ENCODE measurements around the gene SMAD4. TPM values are rescaled to one million over a fixed set of nuclear protein-coding genes. Genes with fewer than 3 reads are reported as not detected.
A peak's percentile ranks its signal among the peaks of the same experiment; 100 is the strongest.

The SMAD4 gene
- total RNA-seq, 2 experiments from 2014 or later = 79.3 to 89.5 TPM

DNA sequence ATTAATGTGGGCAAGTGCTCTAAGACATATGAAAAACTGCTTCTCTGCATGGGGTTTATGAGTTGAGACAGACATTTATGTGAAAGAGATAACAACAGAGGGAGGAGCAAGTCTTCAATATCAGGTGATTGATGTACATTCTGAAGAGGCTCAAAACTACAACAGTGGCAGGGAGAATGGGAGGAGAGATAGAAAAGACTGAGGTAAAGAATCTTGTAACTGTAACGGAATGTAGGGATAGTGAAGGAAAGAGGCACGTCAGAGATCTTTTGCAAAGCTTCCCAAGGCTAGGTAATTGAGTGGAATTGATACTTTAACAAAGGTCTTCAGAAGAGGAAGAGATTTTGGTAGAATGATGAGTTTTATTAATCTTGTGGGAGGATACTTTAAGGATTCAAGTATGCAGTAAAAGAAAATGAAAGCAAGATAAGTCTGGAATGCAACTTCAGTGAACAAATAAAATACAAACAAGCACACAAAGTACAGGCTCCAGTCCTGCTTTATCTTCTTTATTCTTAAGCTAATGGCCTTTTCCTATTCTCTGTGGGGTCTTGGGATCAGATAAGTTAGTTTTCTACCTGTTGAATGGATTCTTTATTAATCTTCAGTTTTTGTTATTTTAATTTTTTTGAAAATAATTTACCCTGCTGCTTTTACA, 15.0 kb downstream of the SMAD4 start:
- no peak for ATAC-seq
- no peak for DNase-seq
- peak overlapping the region; percentile 78 for H3K27ac Mint-ChIP-seq
- no peaks in the 10 kb centered on the region for H3K9me3 Mint-ChIP-seq (ENCODE audit: low read depth)
- ChIA-PET CTCF (interaction anchor here (1.5 kb wide), 1 partner anchor 15 kb away, joined by 3 read pairs; the partner anchor contains the start of gene SMAD4), POLR2A (no interaction called here)
- H3K4me3 Mint-ChIP-seq = no peak overlapping the region
- intact Hi-C loops (cut with DNase I, micrococcal nuclease) = loop anchor here in 1 of 2 experiments (5.0 kb wide), 1 partner anchor 152 kb away; the partner anchor contains the start of gene MEX3C
- H3K27me3 Mint-ChIP-seq = no peaks in the 10 kb centered on the region
- peaks cover 17% of the 10 kb centered on the region for H3K36me3 Mint-ChIP-seq (ENCODE audit: low read depth)
- peaks cover 58% of the 10 kb centered on the region for H3K4me1 Mint-ChIP-seq

DNA sequence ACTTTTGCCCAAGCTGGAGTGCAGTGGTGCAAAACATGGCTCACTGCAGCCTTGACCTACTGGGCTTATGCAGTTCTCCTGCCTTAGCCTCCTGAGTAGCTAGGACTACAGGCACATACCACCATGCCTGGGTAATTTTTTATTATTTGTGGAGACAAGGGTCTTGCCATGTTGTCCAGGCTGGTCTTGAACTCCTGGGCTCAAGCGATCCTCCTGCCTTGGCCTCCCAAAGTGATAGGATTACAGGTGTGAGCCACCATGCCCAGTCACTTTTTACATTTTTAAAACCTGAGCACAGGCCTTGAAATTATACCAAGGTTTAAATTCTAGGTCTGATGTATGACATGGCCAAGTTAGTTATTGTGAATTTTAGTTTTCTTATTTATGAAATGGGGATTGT, 18.2 kb downstream of the SMAD4 start:
- Mint-ChIP-seq H3K27me3 (no peaks in the 10 kb centered on the region), H3K4me3 (no peak overlapping the region), H3K4me1 (peaks cover 45% of the 10 kb centered on the region), H3K9me3 (ENCODE audit: low read depth) (no peaks in the 10 kb centered on the region), H3K36me3 (ENCODE audit: low read depth) (peaks cover 26% of the 10 kb centered on the region), H3K27ac (no peak overlapping the region)
- ChIA-PET CTCF (interaction anchor here (1.7 kb wide), 1 partner anchor 11 kb away, joined by 6 read pairs; no protein-coding TSS in a partner anchor), POLR2A (no interaction called here)
- ATAC-seq (no peak), DNase-seq (no peak)
- intact Hi-C loops (cut with DNase I, micrococcal nuclease) = loop anchor here in 1 of 2 experiments (5.0 kb wide), 1 partner anchor 149 kb away; the partner anchor contains the start of gene MEX3C

DNA sequence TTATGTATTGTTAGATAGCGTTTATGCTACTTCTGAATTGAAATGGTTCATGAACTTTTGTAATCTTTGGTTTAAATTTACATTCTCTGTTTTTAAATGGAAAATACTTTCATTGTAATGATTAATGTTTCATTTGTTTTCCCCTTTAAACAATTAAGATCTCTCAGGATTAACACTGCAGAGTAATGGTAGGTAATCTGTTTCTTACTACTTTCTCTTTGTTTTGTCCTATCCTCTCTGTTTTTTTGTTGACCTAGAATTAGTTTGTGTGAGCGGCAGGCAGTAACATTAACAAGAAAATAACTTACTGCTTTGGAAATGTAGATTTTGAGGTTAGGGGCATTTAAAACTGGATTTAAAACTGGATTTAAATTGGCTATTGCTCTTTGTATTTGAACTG, 19.1 kb downstream of the SMAD4 start:
- no peak overlapping the region for H3K4me3 Mint-ChIP-seq
- H3K27ac Mint-ChIP-seq = peak overlapping the region; percentile 37
- peaks cover 29% of the 10 kb centered on the region for H3K36me3 Mint-ChIP-seq (ENCODE audit: low read depth)
- H3K4me1 Mint-ChIP-seq = peaks cover 46% of the 10 kb centered on the region
- DNase-seq (no peak), ATAC-seq (no peak)
- ChIA-PET POLR2A (no interaction called here), CTCF (interaction anchor here (1.2 to 3.3 kb wide), 3 partner anchors 10 to 229 kb away, joined by 4 to 40 read pairs (median 18); partner anchors contain the start of gene MRO)
- H3K9me3 Mint-ChIP-seq (ENCODE audit: low read depth) = no peaks in the 10 kb centered on the region
- no peaks in the 10 kb centered on the region for H3K27me3 Mint-ChIP-seq
- intact Hi-C loops (cut with DNase I, micrococcal nuclease) = loop anchor here in 1 of 2 experiments (5.0 kb wide), 1 partner anchor 148 kb away; the partner anchor contains the start of gene MEX3C

DNA sequence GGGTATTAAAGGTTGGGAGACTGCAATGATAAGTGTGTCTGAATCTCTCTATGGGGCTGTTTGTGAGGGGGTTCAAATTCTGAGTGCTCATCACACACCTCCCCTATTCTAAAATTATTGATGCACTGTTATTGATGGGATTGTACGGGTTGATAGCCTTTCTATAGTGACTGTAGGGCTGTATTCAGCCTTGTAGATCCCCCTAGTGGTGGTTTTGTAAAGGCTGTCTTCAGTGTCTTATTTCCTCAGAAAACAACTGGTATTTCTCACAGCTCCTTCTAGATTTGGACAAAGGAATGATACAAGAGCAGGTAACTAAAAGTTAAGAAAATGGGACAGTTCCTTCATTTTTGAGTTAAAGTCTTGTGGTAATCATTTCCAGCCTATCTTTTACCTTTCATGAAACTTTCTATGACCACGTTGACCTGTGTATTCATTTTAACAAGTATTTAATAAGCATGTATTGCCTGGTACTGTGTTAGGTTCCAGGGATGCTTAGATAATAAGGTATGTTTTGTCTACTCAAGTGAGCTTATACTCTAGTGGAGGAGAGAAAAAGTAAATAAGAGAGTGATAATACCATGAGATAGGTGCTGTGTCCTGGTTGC, 21.2 kb downstream of the SMAD4 start:
- no peak overlapping the region for H3K4me3 Mint-ChIP-seq
- H3K27me3 Mint-ChIP-seq = no peaks in the 10 kb centered on the region
- ChIA-PET CTCF (interaction anchor here (0.6 to 3.3 kb wide), 16 partner anchors 9 to 233 kb away, joined by 3 to 40 read pairs (median 5); partner anchors contain the start of gene MRO), POLR2A (interaction anchor here (1.0 kb wide), 1 partner anchor 21 kb away, joined by 3 read pairs; the partner anchor contains the start of gene SMAD4)
- ATAC-seq (peak; percentile 89), DNase-seq (no peak)
- no peaks in the 10 kb centered on the region for H3K9me3 Mint-ChIP-seq (ENCODE audit: low read depth)
- peaks cover 34% of the 10 kb centered on the region for H3K4me1 Mint-ChIP-seq
- intact Hi-C loops (cut with DNase I, micrococcal nuclease) = loop anchor here (1.0 to 5.0 kb wide), 4 partner anchors 21 to 231 kb away; partner anchors contain the start of genes MRO (in 2 of the 2), ELAC1 (in 1 of the 2) and SMAD4 (in 1 of the 2)
- peak overlapping the region; percentile 42 for H3K27ac Mint-ChIP-seq
- H3K36me3 Mint-ChIP-seq (ENCODE audit: low read depth) = peaks cover 34% of the 10 kb centered on the region

DNA sequence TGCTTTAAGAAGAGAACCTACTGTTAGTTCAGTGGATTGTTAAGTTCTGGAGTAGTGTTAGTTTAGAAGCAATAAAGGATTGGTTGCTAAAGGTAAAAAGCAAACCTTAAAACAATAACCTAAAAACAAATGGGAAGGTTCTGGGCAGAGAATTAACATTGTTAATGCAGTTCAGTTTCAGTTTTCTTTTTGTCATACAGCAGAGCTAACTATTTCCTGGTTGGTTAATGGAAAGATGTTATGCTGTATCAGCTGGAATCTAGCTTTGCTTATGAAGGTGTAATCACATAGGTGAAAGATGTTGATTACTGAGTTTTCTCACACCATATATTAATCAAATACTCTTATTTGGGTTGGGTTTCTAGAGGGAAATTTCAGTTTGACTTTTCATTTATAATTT, 23.8 kb downstream of the SMAD4 start:
- DNase-seq (no peak), ATAC-seq (peak; percentile 82)
- ChIA-PET POLR2A (no interaction called here), CTCF (interaction anchor here (0.5 to 1.8 kb wide), 5 partner anchors 13 to 233 kb away, joined by 3 to 7 read pairs (median 3); no protein-coding TSS in a partner anchor)
- no peaks in the 10 kb centered on the region for H3K27me3 Mint-ChIP-seq
- peak overlapping the region; percentile 80 for H3K27ac Mint-ChIP-seq
- intact Hi-C loops (cut with DNase I, micrococcal nuclease) = loop anchor here (2.0 to 5.0 kb wide), 3 partner anchors 82 to 175 kb away; partner anchors contain the start of genes ELAC1 (in 1 of the 2) and ME2 (in 1 of the 2)
- no peaks in the 10 kb centered on the region for H3K9me3 Mint-ChIP-seq (ENCODE audit: low read depth)
- peaks cover 31% of the 10 kb centered on the region for H3K4me1 Mint-ChIP-seq
- H3K4me3 Mint-ChIP-seq = no peak overlapping the region
- H3K36me3 Mint-ChIP-seq (ENCODE audit: low read depth) = peaks cover 42% of the 10 kb centered on the region

DNA sequence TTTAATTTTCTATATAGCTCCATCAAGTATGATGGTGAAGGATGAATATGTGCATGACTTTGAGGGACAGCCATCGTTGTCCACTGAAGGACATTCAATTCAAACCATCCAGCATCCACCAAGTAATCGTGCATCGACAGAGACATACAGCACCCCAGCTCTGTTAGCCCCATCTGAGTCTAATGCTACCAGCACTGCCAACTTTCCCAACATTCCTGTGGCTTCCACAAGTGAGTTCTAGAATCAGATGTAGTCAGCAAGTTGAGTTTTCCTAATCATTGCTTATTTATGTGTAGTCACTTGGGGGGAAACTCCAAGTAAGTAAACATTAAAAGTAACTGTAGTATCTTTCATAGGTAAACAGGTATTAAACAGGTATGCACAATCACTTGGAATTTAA, 24.8 kb downstream of the SMAD4 start:
- ChIA-PET CTCF (interaction anchor here (0.6 to 1.8 kb wide), 8 partner anchors 12 to 236 kb away, joined by 3 to 7 read pairs (median 3); no protein-coding TSS in a partner anchor), POLR2A (no interaction called here)
- intact Hi-C loops (cut with DNase I, micrococcal nuclease) = loop anchor here (5.0 kb wide), 2 partner anchors 82 to 87 kb away; partner anchors contain the start of gene ELAC1 (in 1 of the 2)
- H3K36me3 Mint-ChIP-seq (ENCODE audit: low read depth) = peaks cover 40% of the 10 kb centered on the region
- H3K27ac Mint-ChIP-seq = no peak overlapping the region
- no peaks in the 10 kb centered on the region for H3K9me3 Mint-ChIP-seq (ENCODE audit: low read depth)
- DNase-seq = no peak
- H3K4me3 Mint-ChIP-seq = no peak overlapping the region
- no peaks in the 10 kb centered on the region for H3K27me3 Mint-ChIP-seq
- H3K4me1 Mint-ChIP-seq = peaks cover 31% of the 10 kb centered on the region
- ATAC-seq = no peak

DNA sequence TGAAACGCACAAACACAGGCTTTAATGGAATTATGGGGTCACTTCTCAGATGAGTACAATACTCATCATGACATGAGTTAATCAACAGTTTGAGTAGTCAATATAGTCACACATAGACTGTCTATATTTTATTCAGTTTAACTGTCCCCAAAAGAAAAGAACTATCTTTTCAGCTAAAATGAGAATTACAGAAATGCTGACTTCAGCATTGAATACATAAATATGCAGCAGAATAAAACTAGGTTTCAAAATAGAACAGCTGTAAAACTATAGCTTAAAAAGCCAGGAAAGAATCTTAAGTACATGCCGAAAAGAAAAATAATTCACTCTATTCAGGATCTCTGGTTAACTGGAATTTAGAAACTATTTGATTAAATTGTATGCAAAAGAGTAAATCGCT, 30.0 kb downstream of the SMAD4 start:
- Mint-ChIP-seq H3K27me3 (no peaks in the 10 kb centered on the region), H3K4me3 (no peak overlapping the region), H3K4me1 (peaks cover 5% of the 10 kb centered on the region), H3K36me3 (ENCODE audit: low read depth) (peaks cover 36% of the 10 kb centered on the region), H3K27ac (no peak overlapping the region), H3K9me3 (ENCODE audit: low read depth) (no peaks in the 10 kb centered on the region)
- ChIA-PET POLR2A (no interaction called here), CTCF (interaction anchor here (0.8 to 1.7 kb wide), 3 partner anchors 9 to 28 kb away, joined by 3 to 18 read pairs (median 3); no protein-coding TSS in a partner anchor)
- intact Hi-C loops (cut with DNase I, micrococcal nuclease) = no loop called here
- DNase-seq (no peak), ATAC-seq (no peak)

DNA sequence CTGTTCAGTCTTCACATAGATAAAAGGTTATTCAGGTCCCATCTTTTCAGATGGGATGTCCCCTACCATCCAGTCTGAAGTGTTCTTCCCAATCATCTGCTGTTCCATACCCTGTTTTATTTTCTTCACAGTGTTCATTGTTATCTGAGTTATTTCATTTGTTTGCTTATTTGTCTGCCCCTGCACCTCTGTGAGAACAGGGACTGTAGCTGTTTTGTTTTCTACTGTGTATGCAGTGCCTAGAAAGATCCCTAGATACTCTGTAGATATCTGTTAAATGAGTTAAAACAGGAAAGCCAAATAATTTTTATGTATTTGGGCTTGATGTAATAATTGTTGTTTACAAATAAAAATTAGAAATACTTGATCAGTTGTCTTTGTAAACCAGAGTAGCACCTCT, 34.2 kb downstream of the SMAD4 start:
- DNase-seq (no peak), ATAC-seq (no peak)
- Mint-ChIP-seq H3K9me3 (ENCODE audit: low read depth) (no peaks in the 10 kb centered on the region), H3K27ac (no peak overlapping the region), H3K27me3 (no peaks in the 10 kb centered on the region), H3K4me1 (peaks cover 3% of the 10 kb centered on the region), H3K4me3 (no peak overlapping the region), H3K36me3 (ENCODE audit: low read depth) (peaks cover 26% of the 10 kb centered on the region)
- intact Hi-C loops (cut with DNase I, micrococcal nuclease) = no loop called here
- ChIA-PET CTCF (interaction anchor here (1.3 kb wide), 1 partner anchor 125 kb away, joined by 3 read pairs; no protein-coding TSS in a partner anchor), POLR2A (no interaction called here)

DNA sequence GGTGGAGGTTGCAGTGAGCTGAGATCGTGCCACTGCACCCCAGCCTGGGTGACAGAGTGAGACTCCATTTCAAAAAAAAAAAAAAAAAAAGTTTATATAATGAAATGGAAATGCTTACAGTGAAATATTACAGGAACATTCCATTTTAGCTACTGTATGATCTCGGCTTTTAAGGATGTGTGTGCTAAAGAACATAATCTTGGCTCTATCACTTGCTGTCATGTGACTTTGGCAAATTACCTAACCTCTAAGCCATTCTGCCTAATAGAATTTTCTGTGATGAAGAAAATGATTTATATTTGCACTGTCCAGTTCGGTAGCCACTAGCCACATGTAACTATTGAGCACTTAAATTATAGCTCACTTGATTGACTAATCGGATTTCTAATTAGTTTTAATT, 36.3 kb downstream of the SMAD4 start:
- no peaks in the 10 kb centered on the region for H3K9me3 Mint-ChIP-seq (ENCODE audit: low read depth)
- no peak overlapping the region for H3K27ac Mint-ChIP-seq
- CTCF ChIA-PET = interaction anchor here (0.7 to 0.8 kb wide), 2 partner anchors 12 to 15 kb away, joined by 3 read pairs; no protein-coding TSS in a partner anchor
- peaks cover 30% of the 10 kb centered on the region for H3K36me3 Mint-ChIP-seq (ENCODE audit: low read depth)
- no peaks in the 10 kb centered on the region for H3K27me3 Mint-ChIP-seq
- no peak for ATAC-seq
- no peak overlapping the region for H3K4me3 Mint-ChIP-seq
- no peak for DNase-seq
- H3K4me1 Mint-ChIP-seq = peaks cover 16% of the 10 kb centered on the region
- intact Hi-C loops (cut with DNase I, micrococcal nuclease) = no loop called here
- POLR2A ChIA-PET = no interaction called here

DNA sequence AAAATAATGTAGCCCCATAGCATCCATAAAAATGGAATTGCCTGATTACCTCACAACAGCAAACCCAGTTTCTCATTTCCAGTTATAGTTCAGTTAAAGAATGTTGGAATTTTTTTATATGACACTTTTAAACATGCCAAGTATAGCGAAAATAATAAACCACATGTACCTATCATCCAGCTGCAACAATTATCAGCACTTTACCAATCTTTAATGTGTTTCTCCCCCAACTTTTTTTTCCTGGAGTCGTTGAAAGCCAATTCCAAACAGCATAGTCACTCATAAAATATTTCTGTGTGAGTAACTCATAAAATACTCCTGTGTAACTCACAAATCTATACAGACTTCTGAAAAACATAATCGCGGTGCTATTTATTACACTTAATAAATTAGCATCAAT, 38.1 kb downstream of the SMAD4 start:
- Mint-ChIP-seq H3K9me3 (ENCODE audit: low read depth) (no peaks in the 10 kb centered on the region), H3K36me3 (ENCODE audit: low read depth) (peaks cover 36% of the 10 kb centered on the region), H3K27me3 (no peaks in the 10 kb centered on the region), H3K4me3 (no peak overlapping the region), H3K27ac (no peak overlapping the region), H3K4me1 (peaks cover 30% of the 10 kb centered on the region)
- ChIA-PET CTCF (no interaction called here), POLR2A (no interaction called here)
- DNase-seq (no peak), ATAC-seq (no peak)
- intact Hi-C loops (cut with DNase I, micrococcal nuclease) = no loop called here

DNA sequence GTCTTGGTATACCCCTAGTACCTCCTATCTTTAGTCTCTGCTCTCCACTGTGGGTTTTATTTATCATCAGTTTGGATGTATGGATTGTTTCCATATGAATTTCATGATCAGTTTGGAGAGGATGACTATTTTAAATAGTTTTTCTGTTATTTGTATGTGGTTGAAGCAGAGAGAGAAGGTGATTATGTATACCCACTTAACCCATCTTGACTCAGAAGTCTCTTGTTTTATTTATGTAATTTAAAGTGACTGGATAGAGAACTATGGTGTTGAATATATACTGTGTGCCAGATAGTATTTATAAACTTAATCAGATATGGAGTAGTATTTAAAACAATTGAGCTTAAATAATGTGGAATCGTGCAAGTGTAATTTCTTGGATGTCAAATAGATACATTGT, 39.9 kb downstream of the SMAD4 start:
- Mint-ChIP-seq H3K4me1 (peaks cover 43% of the 10 kb centered on the region), H3K27me3 (no peaks in the 10 kb centered on the region), H3K9me3 (ENCODE audit: low read depth) (no peaks in the 10 kb centered on the region), H3K36me3 (ENCODE audit: low read depth) (peaks cover 46% of the 10 kb centered on the region), H3K4me3 (no peak overlapping the region), H3K27ac (peak overlapping the region; percentile 16)
- ChIA-PET CTCF (interaction anchor here (0.7 to 1.5 kb wide), 2 partner anchors 10 to 249 kb away, joined by 3 to 5 read pairs; no protein-coding TSS in a partner anchor), POLR2A (no interaction called here)
- peak; percentile 14 for ATAC-seq
- DNase-seq = no peak
- intact Hi-C loops (cut with DNase I, micrococcal nuclease) = no loop called here
